ENCODE data around the gene LY6G6C. TPM values are rescaled to one million over a fixed set of nuclear protein-coding genes. Genes with fewer than 3 reads are reported as not detected.
A peak's percentile ranks its signal among the peaks of the same experiment; 100 is the strongest.

The LY6G6C gene
- total RNA-seq, 1 experiment from 2014 or later = 0.22 TPM

DNA sequence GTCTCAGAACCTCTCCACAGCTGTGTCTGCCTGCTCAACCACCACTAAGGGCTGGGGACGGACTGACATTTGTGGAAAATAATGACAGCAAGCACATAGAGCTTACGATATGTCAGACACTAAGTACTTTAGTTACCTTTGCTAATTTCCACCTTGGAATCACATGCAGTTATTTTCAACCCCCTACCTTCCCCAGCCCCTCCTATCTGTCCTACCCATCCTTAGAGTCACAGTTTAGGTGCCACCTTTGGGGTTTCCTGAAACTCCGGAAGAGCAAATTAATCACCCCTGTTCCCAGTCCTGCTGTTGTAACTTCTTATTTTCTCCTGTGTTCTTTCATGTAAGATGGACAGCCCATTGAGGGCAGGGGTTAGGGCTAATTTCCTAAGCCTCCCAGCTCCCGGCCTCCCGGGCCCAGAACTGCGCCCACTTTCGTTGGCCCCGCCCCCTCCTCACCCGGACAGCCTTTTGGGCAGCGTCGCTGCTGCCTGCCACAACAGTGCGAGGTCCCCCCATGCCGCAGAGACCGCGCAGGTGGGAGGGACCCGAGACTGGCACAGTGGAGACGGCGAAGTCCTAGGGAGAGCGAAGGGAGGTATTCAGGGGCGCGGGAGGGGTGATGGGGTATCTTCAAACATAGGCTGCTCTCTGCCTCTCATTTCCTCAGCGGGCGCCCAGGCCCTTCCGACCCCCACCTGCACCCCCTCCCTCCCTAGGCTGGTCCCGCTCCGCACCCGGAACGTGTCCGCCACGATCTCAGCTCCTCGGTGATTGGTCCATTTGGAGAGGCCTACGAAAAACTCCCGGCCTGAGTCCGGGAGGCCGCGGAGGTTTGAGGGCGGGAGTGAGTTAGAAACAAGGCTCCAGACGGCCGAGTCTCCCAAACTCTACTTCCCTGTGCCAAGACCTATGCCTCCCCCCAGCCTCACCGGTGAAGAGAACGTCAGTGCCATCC, 6.4 kb upstream of the LY6G6C start:
- no peaks in the 10 kb centered on the region for H3K4me1 ChIP-seq (ENCODE audit: insufficient read depth, low read length)
- ATAC-seq (no peak), DNase-seq (no peak)
- H3K36me3 ChIP-seq (ENCODE audit: low read depth, low read length) = peaks cover 21% of the 10 kb centered on the region
- peaks cover 4% of the 10 kb centered on the region for H3F3A ChIP-seq (ENCODE audit: low read length, unreplicated experiment)
- POLR2A ChIA-PET (ENCODE audit: unreplicated experiment) = no interaction called here
- no peaks in the 10 kb centered on the region for H3K27me3 ChIP-seq (ENCODE audit: low read length)
- TF ChIP-seq CTCF (conservative IDR thresholded peaks at IDR 0.05; ENCODE audit: low read depth, low read length) = no peak
- TF ChIP-seq EZH2phosphoT487 (IDR thresholded peaks at IDR 0.05; ENCODE audit: borderline replicate concordance, low read length) = no peak
- no peak for TF ChIP-seq EZH2 (IDR thresholded peaks at IDR 0.05; ENCODE audit: low read length, unreplicated experiment)
- H3K9me2 ChIP-seq (replicated peaks; ENCODE audit: low read length) = no peaks in the 10 kb centered on the region
- H4K20me1 ChIP-seq (ENCODE audit: low read length) = no peaks in the 10 kb centered on the region
- H3K4me3 ChIP-seq (ENCODE audit: low read length) = peak overlapping the region; percentile 77
- peak overlapping the region; percentile 89 for H3K4me2 ChIP-seq (ENCODE audit: low read length)
- H3K9ac ChIP-seq (ENCODE audit: low read length) = no peak overlapping the region
- no TSS peak for BruUV-seq (replicated peaks)
- H3K27ac ChIP-seq (ENCODE audit: low read length) = no peak overlapping the region
- no peak overlapping the region for H2AFZ ChIP-seq (ENCODE audit: low read length)
- no peaks in the 10 kb centered on the region for H3K9me3 ChIP-seq (ENCODE audit: low read length)
- CTCF ChIA-PET = no interaction called here
- H3K79me2 ChIP-seq (ENCODE audit: low read length) = peaks cover under 1% of the 10 kb centered on the region; the same call in 1 of the 2 replicates
- intact Hi-C loops (cut with micrococcal nuclease) = no loop called here

- Histone ChIP-seq H3K79me2 (ENCODE audit: low read length) (no peaks in the 10 kb centered on the region), H3K36me3 (ENCODE audit: low read depth, low read length) (peaks cover 15% of the 10 kb centered on the region), H2AFZ (ENCODE audit: low read length) (no peak overlapping the region), H3F3A (ENCODE audit: low read length, unreplicated experiment) (peaks cover 4% of the 10 kb centered on the region), H3K27me3 (ENCODE audit: low read length) (no peaks in the 10 kb centered on the region), H3K4me2 (ENCODE audit: low read length) (no peak overlapping the region), H4K20me1 (ENCODE audit: low read length) (no peaks in the 10 kb centered on the region), H3K4me1 (ENCODE audit: insufficient read depth, low read length) (no peaks in the 10 kb centered on the region), H3K9me3 (ENCODE audit: low read length) (no peaks in the 10 kb centered on the region), H3K9me2 (replicated peaks; ENCODE audit: low read length) (no peaks in the 10 kb centered on the region), H3K9ac (ENCODE audit: low read length) (no peak overlapping the region), H3K27ac (ENCODE audit: low read length) (no peak overlapping the region), H3K4me3 (ENCODE audit: low read length) (no peak overlapping the region)
- TF ChIP-seq EZH2phosphoT487 (IDR thresholded peaks at IDR 0.05; ENCODE audit: borderline replicate concordance, low read length) (no peak), EZH2 (IDR thresholded peaks at IDR 0.05; ENCODE audit: low read length, unreplicated experiment) (no peak), CTCF (conservative IDR thresholded peaks at IDR 0.05; ENCODE audit: low read depth, low read length) (no peak)
- ChIA-PET CTCF (no interaction called here), POLR2A (ENCODE audit: unreplicated experiment) (no interaction called here)
- BruUV-seq (replicated peaks) = no TSS peak
- ATAC-seq (no peak), DNase-seq (no peak)
- intact Hi-C loops (cut with micrococcal nuclease) = no loop called here
Observed at GRCh38 chr6:31727034-31727716, 5.6 kb upstream of the LY6G6C start.

Measured in PC-3 (cell line).